HFF-Myc (cell line): Measurements from ENCODE around the gene ALPI.
"Not testable (repeated sequence)": the region's sequence is repeated elsewhere in the genome, so short reads cannot be mapped to it uniquely, and the experiment has no call there.

Experiments
- DNase-seq: peaks from one replicate; pipeline ENCODE4 v3.0.0-alpha.2; 2011; ENCODE audit warnings: low read depth; ENCODE audit errors: extremely low read depth
- H3K4me3 ChIP-seq: replicated peaks from 2 replicates; pipeline ENCODE4 v1.5.1; 2011; ENCODE audit warnings: low read depth, mild to moderate bottlenecking, control low read depth, low read length
- TF ChIP-seq, protein P1 (sequence below): IDR thresholded peaks from 2 replicates; pipeline ENCODE4 v1.5.1; 2012; ENCODE audit warnings: mild to moderate bottlenecking, low read depth, low read length, control low read depth; ENCODE audit errors: missing control alignments

ALPI gene

DNA sequence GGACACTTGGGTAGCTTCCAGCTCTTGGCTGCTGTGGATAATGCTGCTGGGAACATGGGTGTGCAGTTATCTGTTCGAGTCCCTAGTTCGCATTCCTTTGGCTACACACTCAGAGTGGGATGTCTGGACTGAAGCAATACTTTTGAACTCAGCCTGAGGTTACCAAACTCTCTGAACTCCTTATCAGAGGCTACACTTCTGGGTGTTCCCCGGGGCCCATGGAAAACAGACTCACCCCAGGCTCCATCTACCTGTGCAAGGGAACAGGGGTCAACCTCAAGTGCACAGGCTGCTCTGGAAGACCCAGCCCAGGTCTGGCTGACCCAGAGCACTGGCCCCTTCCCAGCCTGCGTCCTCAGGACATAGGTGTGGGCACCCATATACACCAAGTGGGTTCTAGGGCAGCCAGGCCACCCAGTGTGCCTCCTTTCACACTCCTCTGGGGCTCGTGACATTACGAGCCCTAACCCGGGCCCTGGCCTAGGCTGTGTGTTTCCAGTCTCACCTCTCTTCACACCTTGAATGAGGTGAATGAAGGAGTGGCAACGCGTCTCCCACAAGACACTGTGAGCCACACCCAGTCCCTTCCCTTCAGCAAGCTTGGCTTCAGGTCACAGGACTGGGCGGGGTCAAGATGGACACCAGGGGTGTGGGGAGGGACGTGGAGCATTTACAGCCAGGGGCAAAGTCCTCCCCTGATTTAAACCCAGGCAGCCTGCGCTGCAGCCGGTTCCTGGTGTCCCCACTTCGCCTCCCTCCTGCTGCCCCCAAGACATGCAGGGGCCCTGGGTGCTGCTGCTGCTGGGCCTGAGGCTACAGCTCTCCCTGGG lies at the start of gene ALPI:
TSS of gene ALPI (plus strand) at position 728 of the 830 bp plus-strand sequence. CDS start at position 775, 47 bp downstream.
- no peak within 1 kb of the TSS for H3K4me3 ChIP-seq
- DNase-seq: no peak
- TF ChIP-seq, protein P1, sequence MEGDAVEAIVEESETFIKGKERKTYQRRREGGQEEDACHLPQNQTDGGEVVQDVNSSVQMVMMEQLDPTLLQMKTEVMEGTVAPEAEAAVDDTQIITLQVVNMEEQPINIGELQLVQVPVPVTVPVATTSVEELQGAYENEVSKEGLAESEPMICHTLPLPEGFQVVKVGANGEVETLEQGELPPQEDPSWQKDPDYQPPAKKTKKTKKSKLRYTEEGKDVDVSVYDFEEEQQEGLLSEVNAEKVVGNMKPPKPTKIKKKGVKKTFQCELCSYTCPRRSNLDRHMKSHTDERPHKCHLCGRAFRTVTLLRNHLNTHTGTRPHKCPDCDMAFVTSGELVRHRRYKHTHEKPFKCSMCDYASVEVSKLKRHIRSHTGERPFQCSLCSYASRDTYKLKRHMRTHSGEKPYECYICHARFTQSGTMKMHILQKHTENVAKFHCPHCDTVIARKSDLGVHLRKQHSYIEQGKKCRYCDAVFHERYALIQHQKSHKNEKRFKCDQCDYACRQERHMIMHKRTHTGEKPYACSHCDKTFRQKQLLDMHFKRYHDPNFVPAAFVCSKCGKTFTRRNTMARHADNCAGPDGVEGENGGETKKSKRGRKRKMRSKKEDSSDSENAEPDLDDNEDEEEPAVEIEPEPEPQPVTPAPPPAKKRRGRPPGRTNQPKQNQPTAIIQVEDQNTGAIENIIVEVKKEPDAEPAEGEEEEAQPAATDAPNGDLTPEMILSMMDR: no peak

DNA sequence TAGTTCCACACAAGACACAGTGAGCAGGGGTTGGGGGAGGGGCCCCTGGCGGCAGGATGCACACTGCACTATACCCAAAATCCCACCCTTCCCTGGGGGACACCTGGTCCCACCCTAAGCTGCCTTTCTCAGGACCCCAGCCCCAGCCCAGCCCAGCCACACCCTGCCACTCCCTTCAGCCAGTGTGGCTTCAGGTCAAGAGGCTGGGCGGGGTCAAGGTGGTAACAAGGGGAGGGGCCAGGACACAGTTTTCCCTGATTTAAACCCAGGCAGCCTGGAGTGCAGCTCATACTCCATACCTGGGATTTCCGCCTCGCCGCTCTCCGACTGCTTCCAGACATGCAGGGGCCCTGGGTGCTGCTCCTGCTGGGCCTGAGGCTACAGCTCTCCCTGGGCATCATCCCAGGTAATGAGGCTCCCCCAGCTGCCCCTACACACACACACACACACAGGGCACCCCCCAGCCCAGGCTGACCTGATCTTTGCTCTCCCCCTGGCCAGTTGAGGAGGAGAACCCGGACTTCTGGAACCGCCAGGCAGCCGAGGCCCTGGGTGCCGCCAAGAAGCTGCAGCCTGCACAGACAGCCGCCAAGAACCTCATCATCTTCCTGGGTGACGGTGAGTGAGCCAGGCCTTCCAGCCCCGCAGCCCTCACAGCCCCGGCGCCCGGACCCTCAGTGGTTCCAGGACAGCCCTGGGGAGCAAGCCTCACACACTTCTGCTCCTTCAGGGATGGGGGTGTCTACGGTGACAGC lies 49.2 kb upstream of the ALPI start, which contains the start of gene ALPG:
TSS of gene ALPG (plus strand) at position 289 of the 755 bp plus-strand sequence. CDS start at position 340, 51 bp downstream.
- no peak within 1 kb of the TSS for H3K4me3 ChIP-seq
- DNase-seq: no peak
- TF ChIP-seq, protein P1: no peak

DNA sequence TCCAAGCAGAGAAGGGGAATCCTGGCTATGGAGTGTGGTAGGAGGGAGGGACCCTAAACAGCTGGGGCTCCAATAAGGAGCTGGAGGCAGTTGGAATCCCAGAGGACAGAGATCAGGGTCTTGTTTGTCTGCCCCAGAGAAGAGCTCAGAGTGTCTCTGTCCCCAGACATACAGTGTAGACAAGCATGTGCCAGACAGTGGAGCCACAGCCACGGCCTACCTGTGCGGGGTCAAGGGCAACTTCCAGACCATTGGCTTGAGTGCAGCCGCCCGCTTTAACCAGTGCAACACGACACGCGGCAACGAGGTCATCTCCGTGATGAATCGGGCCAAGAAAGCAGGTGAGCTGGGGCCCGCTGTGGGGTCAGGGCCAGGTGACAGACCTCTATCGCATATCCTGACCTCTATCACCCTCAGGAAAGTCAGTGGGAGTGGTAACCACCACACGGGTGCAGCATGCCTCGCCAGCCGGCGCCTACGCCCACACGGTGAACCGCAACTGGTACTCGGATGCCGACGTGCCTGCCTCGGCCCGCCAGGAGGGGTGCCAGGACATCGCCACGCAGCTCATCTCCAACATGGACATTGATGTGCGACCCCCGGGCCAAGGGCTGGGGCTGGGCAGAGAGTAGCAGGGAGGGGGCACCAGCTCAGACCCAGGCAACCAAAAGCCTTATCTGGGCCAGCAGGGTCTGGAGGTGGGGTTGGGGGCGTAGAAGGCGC lies 48.4 kb upstream of the ALPI start:
- not testable (repeated sequence) for DNase-seq, H3K4me3 ChIP-seq

DNA sequence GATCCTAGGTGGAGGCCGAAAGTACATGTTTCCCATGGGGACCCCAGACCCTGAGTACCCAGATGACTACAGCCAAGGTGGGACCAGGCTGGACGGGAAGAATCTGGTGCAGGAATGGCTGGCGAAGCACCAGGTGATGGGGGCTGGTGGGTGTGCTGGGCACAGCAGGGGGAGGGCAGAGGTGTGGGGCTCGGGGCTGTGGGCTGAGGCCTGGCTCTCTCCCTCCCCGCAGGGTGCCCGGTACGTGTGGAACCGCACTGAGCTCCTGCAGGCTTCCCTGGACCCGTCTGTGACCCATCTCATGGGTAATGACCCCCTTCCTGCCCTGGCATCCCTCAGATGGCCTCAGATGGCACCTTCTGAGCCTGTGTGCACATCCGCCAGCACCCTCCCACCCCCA lies 47.7 kb upstream of the ALPI start:
- not testable (repeated sequence) for H3K4me3 ChIP-seq, DNase-seq

DNA sequence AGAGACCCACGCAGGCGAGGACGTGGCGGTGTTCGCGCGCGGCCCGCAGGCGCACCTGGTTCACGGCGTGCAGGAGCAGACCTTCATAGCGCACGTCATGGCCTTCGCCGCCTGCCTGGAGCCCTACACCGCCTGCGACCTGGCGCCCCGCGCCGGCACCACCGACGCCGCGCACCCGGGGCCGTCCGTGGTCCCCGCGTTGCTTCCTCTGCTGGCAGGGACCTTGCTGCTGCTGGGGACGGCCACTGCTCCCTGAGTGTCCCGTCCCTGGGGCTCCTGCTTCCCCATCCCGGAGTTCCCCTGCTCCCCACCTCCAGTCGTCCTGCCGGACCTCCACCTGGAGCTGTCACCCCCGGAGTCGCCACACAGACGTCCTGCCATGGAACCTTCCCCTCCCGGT lies 46.3 kb upstream of the ALPI start:
- DNase-seq, H3K4me3 ChIP-seq: not testable (repeated sequence)

DNA sequence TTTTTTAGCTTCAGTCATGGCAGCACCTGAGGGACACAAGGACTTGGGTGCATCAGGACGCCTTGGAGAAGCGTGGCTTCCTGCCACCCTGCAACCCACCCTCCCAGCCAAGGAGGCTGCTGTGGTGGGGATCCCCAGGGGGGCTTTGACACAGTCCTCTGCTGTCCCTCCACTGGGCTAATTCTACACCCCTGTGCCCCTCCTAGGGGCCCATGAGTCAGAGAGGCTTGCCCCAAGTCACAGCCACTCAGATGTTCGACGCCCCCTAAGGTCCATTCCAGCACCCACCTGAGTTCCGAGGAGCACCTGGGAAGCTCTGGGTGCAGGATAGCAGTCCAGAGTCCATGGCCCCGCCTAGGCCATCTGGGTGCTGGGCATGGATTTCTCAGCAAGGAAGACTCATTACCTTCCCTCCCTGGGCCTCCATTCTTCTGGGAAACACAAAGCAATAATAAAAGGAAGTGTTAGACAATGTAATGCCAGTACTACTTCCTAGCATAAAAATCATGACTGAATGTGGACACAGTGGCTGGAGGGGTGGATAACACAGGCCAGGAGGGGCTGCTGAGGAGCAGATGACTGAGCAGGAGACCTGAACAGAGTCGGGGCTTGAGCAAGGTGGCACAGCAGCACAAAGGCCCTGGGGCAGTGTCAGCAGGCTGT lies 45.6 kb upstream of the ALPI start:
- TF ChIP-seq, protein P1: no peak
- DNase-seq: no peak
- H3K4me3 ChIP-seq: no peak overlapping the region

DNA sequence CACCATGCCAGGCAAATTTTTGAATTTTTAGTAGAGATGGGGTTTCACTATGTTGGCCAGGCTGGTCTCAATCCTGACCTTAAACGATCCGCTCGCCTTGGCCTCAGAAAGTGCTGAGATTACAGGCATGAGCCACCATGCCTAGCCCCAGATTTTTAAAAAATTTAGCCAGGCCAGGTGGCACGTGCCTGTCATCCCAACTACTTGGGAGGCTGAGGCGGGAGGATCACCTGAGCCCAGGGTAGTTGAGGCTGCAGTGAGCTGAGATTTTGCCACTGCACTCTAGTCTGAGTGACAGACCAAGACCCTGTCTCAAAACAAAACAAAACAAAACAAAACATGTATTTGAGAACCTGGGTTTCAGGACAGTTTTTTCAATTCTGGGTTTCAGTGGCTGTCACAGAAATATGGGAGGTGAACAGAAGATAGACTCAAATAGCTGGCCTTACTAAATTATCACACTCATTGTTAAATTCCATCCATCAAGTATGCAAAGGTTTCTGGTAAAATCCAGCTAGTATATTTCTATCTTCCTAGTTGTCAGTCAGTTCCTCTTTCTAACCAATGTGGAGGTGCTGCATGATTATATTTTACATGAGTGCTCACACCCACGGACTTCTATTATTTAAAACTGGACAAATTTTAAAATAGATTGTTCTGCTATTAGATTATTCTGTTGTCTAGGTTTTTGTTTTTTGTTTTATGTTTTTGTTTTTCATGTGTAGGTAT lies 43.9 kb upstream of the ALPI start:
- no peak overlapping the region for H3K4me3 ChIP-seq
- no peak for DNase-seq
- TF ChIP-seq, protein P1: no peak
